ENCODE results near the gene BCL11B.
A peak's percentile ranks its signal among the peaks of the same experiment; 100 is the strongest.
"Not testable (repeated sequence)": the region's sequence is repeated elsewhere in the genome, so short reads cannot be mapped to it uniquely, and the experiment has no call there.

Gene BCL11B

GRCh38 chr14:99192830-99193229 lies 79.2 kb downstream of the BCL11B start:
- peaks cover 19% of the 10 kb centered on the region for H3K36me3 Mint-ChIP-seq (ENCODE audit: low read depth)
- peak overlapping the region; percentile 88 for H3K4me3 Mint-ChIP-seq
- peaks cover 97% of the 10 kb centered on the region for H3K4me1 Mint-ChIP-seq (ENCODE audit: low read depth)
- H3K27ac Mint-ChIP-seq, result peak overlapping the region; percentile 96
- H3K27me3 Mint-ChIP-seq, result no peaks in the 10 kb centered on the region
- H3K9me3 Mint-ChIP-seq, result no peaks in the 10 kb centered on the region

- Mint-ChIP-seq H3K4me3 (peak overlapping the region; percentile 88), H3K4me1 (ENCODE audit: low read depth) (peaks cover 97% of the 10 kb centered on the region), H3K27me3 (no peaks in the 10 kb centered on the region), H3K9me3 (no peaks in the 10 kb centered on the region), H3K27ac (peak overlapping the region; percentile 96), H3K36me3 (ENCODE audit: low read depth) (peaks cover 16% of the 10 kb centered on the region)
Observed at GRCh38 chr14:99192028-99192621, 79.9 kb downstream of the BCL11B start.

DNA sequence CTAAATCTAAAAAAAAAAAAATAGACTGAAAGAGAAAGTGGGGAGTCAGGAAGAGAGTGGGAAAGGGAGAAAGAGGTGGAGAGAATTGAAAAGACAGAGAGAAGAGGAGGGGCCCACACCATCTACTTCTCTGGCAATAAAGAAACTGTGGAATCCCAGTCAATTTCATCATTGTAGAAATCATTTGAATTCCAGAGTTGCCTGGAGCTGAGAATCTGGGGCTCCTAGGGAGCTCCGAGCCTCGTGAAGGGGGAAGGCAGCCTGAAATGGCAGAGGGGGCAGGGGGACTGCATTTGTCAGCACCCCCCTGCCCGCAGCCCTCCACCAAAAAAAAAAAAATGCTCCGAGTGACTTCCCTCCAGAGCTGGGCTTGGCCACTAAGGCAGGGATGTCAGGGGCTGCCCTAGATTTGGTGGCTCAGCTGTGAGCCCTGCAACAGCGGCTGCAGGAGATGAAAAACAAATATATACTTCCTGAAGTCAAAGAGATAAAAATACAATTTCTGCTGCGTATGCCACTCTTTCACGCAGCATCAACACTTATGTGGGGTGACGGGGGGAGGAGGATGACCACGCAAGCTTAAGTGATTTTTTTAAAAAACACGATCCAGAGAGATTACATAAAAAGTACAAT lies 80.5 kb downstream of the BCL11B start:
- peaks cover 97% of the 10 kb centered on the region for H3K4me1 Mint-ChIP-seq (ENCODE audit: low read depth)
- no peaks in the 10 kb centered on the region for H3K9me3 Mint-ChIP-seq
- peaks cover 17% of the 10 kb centered on the region for H3K36me3 Mint-ChIP-seq (ENCODE audit: low read depth)
- peak overlapping the region; percentile 88 for H3K4me3 Mint-ChIP-seq
- H3K27ac Mint-ChIP-seq, result peak overlapping the region; percentile 96
- no peaks in the 10 kb centered on the region for H3K27me3 Mint-ChIP-seq

GRCh38 chr14:99190696-99191394 lies 81.2 kb downstream of the BCL11B start:
- Mint-ChIP-seq H3K9me3 (no peaks in the 10 kb centered on the region), H3K27me3 (no peaks in the 10 kb centered on the region), H3K27ac (peak overlapping the region; percentile 96), H3K4me1 (ENCODE audit: low read depth) (peaks cover 97% of the 10 kb centered on the region), H3K36me3 (ENCODE audit: low read depth) (peaks cover 21% of the 10 kb centered on the region), H3K4me3 (peak overlapping the region; percentile 88)

DNA sequence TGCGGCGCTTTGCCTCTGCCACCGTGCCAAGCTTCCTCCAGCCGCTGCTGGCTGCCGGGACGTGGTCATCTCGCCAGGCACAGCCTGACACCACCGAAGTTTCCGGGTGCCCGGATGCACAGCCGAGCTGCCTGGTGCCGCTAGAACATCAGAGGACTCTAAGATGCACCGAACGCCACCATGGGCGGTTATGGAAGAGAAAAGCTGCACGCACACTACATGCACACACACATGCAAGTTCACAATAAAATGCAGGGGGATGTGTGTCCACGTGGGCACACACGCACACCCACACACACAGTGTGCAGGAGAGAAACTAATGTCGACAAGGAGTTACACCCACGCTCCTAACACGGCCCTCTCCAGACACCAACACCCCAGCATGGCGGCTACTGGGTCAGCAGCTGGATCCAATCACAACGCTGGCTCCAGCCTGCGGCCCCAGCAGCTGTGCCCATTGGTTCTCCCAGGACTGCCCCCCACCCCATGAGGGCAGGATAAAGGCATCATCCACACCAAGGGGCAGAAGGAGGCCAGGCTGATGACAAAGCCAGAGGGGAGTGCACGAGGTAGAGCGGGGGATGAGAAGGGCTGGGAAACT lies 82.7 kb downstream of the BCL11B start:
- peak overlapping the region; percentile 96 for H3K27ac Mint-ChIP-seq
- peaks cover 14% of the 10 kb centered on the region for H3K36me3 Mint-ChIP-seq (ENCODE audit: low read depth)
- peak overlapping the region; percentile 80 for H3K4me3 Mint-ChIP-seq
- H3K4me1 Mint-ChIP-seq (ENCODE audit: low read depth), result peaks cover 97% of the 10 kb centered on the region
- H3K9me3 Mint-ChIP-seq, result no peaks in the 10 kb centered on the region
- no peaks in the 10 kb centered on the region for H3K27me3 Mint-ChIP-seq

GRCh38 chr14:99188731-99189191 lies 83.2 kb downstream of the BCL11B start:
- Mint-ChIP-seq H3K36me3 (ENCODE audit: low read depth) (peaks cover 14% of the 10 kb centered on the region), H3K4me1 (ENCODE audit: low read depth) (peaks cover 97% of the 10 kb centered on the region), H3K9me3 (no peaks in the 10 kb centered on the region), H3K27me3 (no peaks in the 10 kb centered on the region), H3K27ac (peak overlapping the region; percentile 96), H3K4me3 (peak overlapping the region; percentile 80)

DNA sequence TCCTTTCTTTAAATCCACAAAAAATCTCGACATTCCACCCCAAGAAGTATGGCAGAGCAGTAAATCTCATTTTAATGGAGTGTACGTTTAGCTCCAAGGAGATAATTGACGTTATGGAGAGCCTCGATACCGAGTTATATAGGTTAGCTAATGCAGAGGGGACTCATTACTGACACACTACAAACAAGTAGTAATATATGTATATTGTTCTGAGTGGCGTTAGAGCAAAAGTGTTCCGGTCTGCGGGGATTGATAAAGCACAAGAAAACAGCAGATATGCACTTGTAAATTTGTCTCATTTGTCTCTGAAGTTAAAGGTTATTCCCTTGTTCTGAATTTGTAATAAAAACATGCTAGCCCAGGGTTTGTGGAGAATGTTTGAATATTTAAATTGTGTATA lies 84.1 kb downstream of the BCL11B start:
- Mint-ChIP-seq H3K27ac (peak overlapping the region; percentile 100), H3K27me3 (no peaks in the 10 kb centered on the region), H3K36me3 (ENCODE audit: low read depth) (peaks cover 19% of the 10 kb centered on the region), H3K9me3 (no peaks in the 10 kb centered on the region), H3K4me1 (ENCODE audit: low read depth) (peaks cover 97% of the 10 kb centered on the region), H3K4me3 (peak overlapping the region; percentile 85)

GRCh38 chr14:99186956-99187690 lies 84.9 kb downstream of the BCL11B start:
- Mint-ChIP-seq H3K9me3 (no peaks in the 10 kb centered on the region), H3K4me3 (peak overlapping the region; percentile 85), H3K4me1 (ENCODE audit: low read depth) (peaks cover 97% of the 10 kb centered on the region), H3K27ac (peak overlapping the region; percentile 100), H3K36me3 (ENCODE audit: low read depth) (peaks cover 20% of the 10 kb centered on the region), H3K27me3 (no peaks in the 10 kb centered on the region)

GRCh38 chr14:99186336-99186735 lies 85.7 kb downstream of the BCL11B start:
- H3K9me3 Mint-ChIP-seq, H3K27me3 Mint-ChIP-seq: not testable (repeated sequence)
- Mint-ChIP-seq H3K27ac (peak overlapping the region; percentile 100), H3K36me3 (ENCODE audit: low read depth) (peaks cover 20% of the 10 kb centered on the region), H3K4me3 (peak overlapping the region; percentile 85), H3K4me1 (ENCODE audit: low read depth) (peaks cover 97% of the 10 kb centered on the region)

DNA sequence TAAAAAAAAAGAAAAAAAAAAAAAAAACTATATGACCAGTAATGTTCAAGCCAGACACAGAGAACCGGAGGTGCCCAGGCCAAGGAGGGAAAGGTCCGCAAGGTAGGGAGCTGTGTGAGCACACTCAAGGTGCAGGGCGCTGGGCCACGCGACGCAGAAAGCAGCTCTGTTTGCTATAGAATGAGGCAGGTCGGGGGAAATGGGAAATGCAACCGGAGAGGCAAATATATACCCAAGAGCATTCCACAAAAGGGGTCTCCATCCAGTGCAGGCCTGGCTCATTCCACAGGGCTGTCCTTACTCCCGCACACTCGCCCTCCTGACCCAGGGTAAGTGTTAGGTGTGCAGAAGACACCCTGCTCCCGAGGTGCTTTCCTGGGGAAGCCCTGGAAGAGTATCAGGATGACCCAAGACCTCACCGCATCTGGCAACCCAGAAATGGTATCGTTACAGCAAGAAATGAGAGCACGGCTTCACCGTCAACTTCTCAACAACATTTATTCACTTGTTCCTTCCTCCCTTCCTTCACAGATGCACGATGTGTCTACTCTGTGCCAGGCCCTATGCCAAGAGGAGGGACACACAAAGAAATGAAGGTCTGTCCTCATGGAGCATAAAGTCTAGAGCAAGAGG lies 86.4 kb downstream of the BCL11B start:
- H3K27ac Mint-ChIP-seq, result peak overlapping the region; percentile 100
- peaks cover 20% of the 10 kb centered on the region for H3K36me3 Mint-ChIP-seq (ENCODE audit: low read depth)
- H3K4me3 Mint-ChIP-seq, result peak overlapping the region; percentile 85
- H3K9me3 Mint-ChIP-seq, result no peaks in the 10 kb centered on the region
- no peaks in the 10 kb centered on the region for H3K27me3 Mint-ChIP-seq
- peaks cover 97% of the 10 kb centered on the region for H3K4me1 Mint-ChIP-seq (ENCODE audit: low read depth)

GRCh38 chr14:99183716-99184115 lies 88.3 kb downstream of the BCL11B start:
- Mint-ChIP-seq H3K27ac (peak overlapping the region; percentile 100), H3K27me3 (no peaks in the 10 kb centered on the region), H3K4me3 (peak overlapping the region; percentile 85), H3K36me3 (ENCODE audit: low read depth) (peaks cover 27% of the 10 kb centered on the region), H3K9me3 (no peaks in the 10 kb centered on the region), H3K4me1 (ENCODE audit: low read depth) (peaks cover 96% of the 10 kb centered on the region)

DNA sequence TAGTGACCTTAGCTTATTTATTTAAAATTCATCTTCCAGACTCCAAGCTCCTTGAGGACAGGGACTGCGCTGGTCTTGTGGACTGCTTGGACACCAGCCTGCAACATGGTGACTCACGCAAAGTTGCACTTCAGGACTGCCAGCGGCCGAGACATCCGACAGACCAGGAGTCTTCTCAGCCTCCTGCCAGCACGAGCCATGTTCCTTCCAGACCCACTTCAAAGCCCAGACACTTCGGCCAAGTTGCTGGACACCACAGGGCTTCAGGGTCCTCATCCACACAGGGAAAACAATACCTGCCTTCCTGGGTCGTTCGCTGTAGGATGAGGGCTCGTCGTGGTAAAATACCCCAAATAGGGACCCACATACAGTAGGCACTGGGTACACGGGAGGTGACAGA lies 88.7 kb downstream of the BCL11B start:
- H3K9me3 Mint-ChIP-seq, result no peaks in the 10 kb centered on the region
- H3K4me1 Mint-ChIP-seq (ENCODE audit: low read depth), result peaks cover 99% of the 10 kb centered on the region
- H3K27ac Mint-ChIP-seq, result peak overlapping the region; percentile 100
- peaks cover 31% of the 10 kb centered on the region for H3K36me3 Mint-ChIP-seq (ENCODE audit: low read depth)
- no peaks in the 10 kb centered on the region for H3K27me3 Mint-ChIP-seq
- peak overlapping the region; percentile 51 for H3K4me3 Mint-ChIP-seq

- Mint-ChIP-seq H3K4me3 (peak overlapping the region; percentile 51), H3K4me1 (ENCODE audit: low read depth) (peaks cover 98% of the 10 kb centered on the region), H3K36me3 (ENCODE audit: low read depth) (peaks cover 31% of the 10 kb centered on the region), H3K27me3 (no peaks in the 10 kb centered on the region), H3K27ac (peak overlapping the region; percentile 100), H3K9me3 (no peaks in the 10 kb centered on the region)
Observed at GRCh38 chr14:99182548-99183250, 89.3 kb downstream of the BCL11B start.

All from stimulated activated naive CD8-positive, alpha-beta T cell treated with anti-CD3 and anti-CD28 coated beads, Interleukin-15, Interleukin-2, amounts not matched to agents 100 ng/mL and 50 ng/mL, for 24 hours (primary cell).